Small intestine (tissue), 7 donors: ENCODE data around the gene ICE1. TPM values are rescaled to one million over a fixed set of nuclear protein-coding genes. Genes with fewer than 3 reads are reported as not detected.
A peak's percentile ranks its signal among the peaks of the same experiment; 100 is the strongest.

Source experiments
- DNase-seq, 2 donors: peaks; one replicate each; pipeline versions ENCODE4 v3.0.0 to v3.0.0-alpha.2; 2013
- FAIRE-seq: peaks from 2 replicates; lab custom pipeline; 2012; peaks lifted over from hg19 to GRCh38; lab: Jason Lieb, UNC
- H3K27ac ChIP-seq, 3 donors: one replicate each; pipeline ENCODE4 v1.5.1; 2013; ENCODE audit warnings: low read length in 2 of 3, mild to moderate bottlenecking in 2 of 3, control low read depth in 1 of 3, inconsistent platforms in 1 of 3, low read depth in 1 of 3, moderate library complexity in 1 of 3
- H3K27me3 ChIP-seq, 3 donors: one replicate each; pipeline ENCODE4 v1.6.1; 2013; ENCODE audit warnings: low read length in 3 of 3, inconsistent platforms in 1 of 3; ENCODE audit not compliant: control insufficient read depth in 3 of 3, insufficient read depth in 3 of 3
- H3K36me3 ChIP-seq, 3 donors: one replicate each; pipeline ENCODE4 v1.6.1; 2013; ENCODE audit warnings: low read length in 3 of 3, inconsistent platforms in 1 of 3, low read depth in 1 of 3, mild to moderate bottlenecking in 1 of 3, moderate library complexity in 1 of 3; ENCODE audit not compliant: control insufficient read depth in 3 of 3, insufficient read depth in 2 of 3
- H3K4me1 ChIP-seq, 3 donors: one replicate each; pipeline ENCODE4 v1.6.1; 2013; ENCODE audit warnings: low read length in 2 of 3, inconsistent platforms in 1 of 3, low read depth in 1 of 3, mild to moderate bottlenecking in 1 of 3, moderate library complexity in 1 of 3; ENCODE audit not compliant: control insufficient read depth in 3 of 3, insufficient read depth in 2 of 3
- H3K4me3 ChIP-seq, 3 donors: one replicate each; pipeline ENCODE4 v1.5.1; 2013; ENCODE audit warnings: low read length in 3 of 3, control low read depth in 1 of 3, inconsistent platforms in 1 of 3, low read depth in 1 of 3, mild to moderate bottlenecking in 1 of 3, moderate library complexity in 1 of 3
- H3K9me3 ChIP-seq, 2 donors: one replicate each; pipeline ENCODE4 v1.6.1; 2013; ENCODE audit warnings: low read depth in 1 of 2, low read length in 1 of 2; ENCODE audit not compliant: control insufficient read depth in 2 of 2, insufficient read depth in 1 of 2
- WGBS, 3 donors: extraction: QIAGEN DNeasy Blood & Tissue Kit; methylation state at CpG; one replicate each; pipeline ENCODE4 v1.1.7; 2013; 5-methylcytosine and 5-hydroxymethylcytosine counted together
- polyA plus RNA-seq, 4 donors: library from polyadenylated mRNA; stranded (reverse) in 3 of 4; unstranded in 1 of 4; fragments of 200-250 nt in 3 of 4; fragments of 120-200 nt in 1 of 4; gene quantifications; one replicate each; pipeline versions ENCODE4 v1.2.1 to v1.2.3, GENCODE V29; 2013
- donor health status: healthy with polysubstance abuse.
- donor health status: control.
- donor health status: control.
- donor health status: Bipolar disorder and iron deficiency.
- donor health status: healthy.

ICE1 gene
- polyA plus RNA-seq, 4 donors = 5.9 to 18.9 (median 7.8) TPM

DNA sequence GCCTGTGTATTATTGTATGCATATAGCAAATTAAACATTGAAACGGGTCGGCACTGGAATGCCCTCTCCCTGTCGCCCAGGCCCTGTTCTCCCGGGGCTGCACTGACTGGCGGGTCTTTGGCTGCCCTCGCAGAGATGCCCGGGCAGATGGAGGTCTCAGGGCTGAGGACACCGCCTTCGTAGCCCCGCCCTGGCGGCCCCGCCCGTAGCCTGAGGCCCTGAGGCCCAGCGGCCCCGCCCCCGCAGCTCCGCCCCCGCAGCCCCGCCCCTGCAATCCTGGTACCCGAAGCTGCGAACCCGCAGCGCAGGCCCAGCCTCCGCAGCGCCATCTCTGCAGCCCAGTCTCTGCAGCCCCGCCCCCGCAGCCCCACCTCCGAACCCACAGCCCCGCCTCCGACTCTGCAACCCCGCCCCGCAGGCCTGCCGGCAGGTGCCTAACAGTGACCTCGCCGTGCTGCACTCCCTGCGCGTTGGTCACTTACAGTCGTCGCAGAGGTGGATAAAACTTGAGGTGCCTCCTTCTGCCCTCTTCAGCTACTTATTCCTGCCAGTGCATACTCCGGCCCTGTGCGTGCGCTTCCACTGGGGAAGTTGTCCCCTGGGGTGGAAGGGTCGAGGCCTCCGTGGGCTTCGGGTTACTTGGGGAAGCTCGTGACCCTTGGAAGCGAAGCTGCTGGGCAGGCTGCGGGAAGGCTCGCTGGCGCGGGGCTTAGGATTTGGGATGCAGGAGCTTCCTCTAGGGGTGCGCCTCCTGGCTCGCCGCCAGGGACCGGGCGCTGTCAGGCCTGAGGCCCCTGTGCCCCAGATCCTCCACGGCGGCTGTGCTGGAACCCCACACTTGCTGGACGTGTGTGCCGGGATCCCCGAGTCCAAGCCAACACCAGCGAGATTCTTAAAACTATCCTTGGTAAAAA is 72.3 kb downstream of the ICE1 start:
- Histone ChIP-seq H3K27me3 (peaks cover 0 to 24% (median 0%) of the 10 kb centered on the region in 3 donors), H3K4me3 (no peak overlapping the region), H3K36me3 (peaks cover 0 to under 1% (median 0%) of the 10 kb centered on the region in 3 donors), H3K9me3 (no peaks in the 10 kb centered on the region), H3K27ac (no peak overlapping the region), H3K4me1 (peaks cover 0 to 5% (median 3%) of the 10 kb centered on the region in 3 donors)
- WGBS, 3 donors = 4 to 12% (median 12%) methylated on average over 56 to 62 of the region's 62 CpGs
- no peak for FAIRE-seq
- DNase-seq = peak; percentile 78 to 88

DNA sequence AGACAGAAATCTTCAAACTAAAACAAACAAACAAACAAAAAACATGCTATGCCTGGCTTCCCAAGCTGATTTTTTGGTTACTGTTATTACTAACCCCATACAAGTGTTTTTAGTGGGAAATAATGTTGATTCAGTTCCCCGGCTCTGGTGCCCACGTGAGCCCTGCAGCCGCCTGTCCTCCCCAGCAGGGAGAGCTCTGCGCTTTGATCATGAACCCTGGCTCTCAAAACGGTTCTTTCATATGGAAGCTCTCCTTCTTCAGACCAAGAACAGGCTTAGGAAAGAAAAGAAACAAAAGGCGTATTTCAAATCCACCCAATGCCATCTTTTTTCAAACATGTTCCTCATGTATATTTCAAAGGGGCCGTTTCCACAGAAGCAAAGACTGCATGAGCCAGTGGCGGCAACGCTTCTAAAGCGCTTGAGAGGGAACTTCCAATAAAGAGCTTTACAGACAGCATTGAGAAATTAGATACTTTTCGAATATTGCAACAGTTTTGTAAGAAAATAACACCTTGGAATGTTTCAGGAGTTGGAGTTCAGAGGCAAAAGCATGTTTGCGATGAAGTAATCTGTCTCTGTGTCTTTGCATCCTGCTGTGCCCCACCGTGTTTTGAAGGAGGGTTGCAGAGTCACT is 74.8 kb downstream of the ICE1 start:
- peaks cover 0 to 24% (median 0%) of the 10 kb centered on the region in 3 donors for H3K27me3 ChIP-seq
- DNase-seq = peak; percentile 29 to 34
- FAIRE-seq = no peak
- WGBS, 3 donors = 38 to 45% (median 43%) methylated on average over 13 of the region's 13 CpGs
- H3K9me3 ChIP-seq = no peaks in the 10 kb centered on the region
- H3K36me3 ChIP-seq = no peaks in the 10 kb centered on the region
- peaks cover 0 to 5% (median 3%) of the 10 kb centered on the region in 3 donors for H3K4me1 ChIP-seq
- no peak overlapping the region for H3K27ac ChIP-seq
- no peak overlapping the region for H3K4me3 ChIP-seq

GRCh38 chr5:5499442-5499841 is 77.0 kb downstream of the ICE1 start:
- Histone ChIP-seq H3K36me3 (no peaks in the 10 kb centered on the region), H3K27me3 (peaks cover 0 to 22% (median 0%) of the 10 kb centered on the region in 3 donors), H3K27ac (no peak overlapping the region), H3K9me3 (no peaks in the 10 kb centered on the region), H3K4me1 (no peaks in the 10 kb centered on the region), H3K4me3 (no peak overlapping the region)
- no peak for FAIRE-seq
- WGBS, 3 donors = 82 to 91% (median 88%) methylated on average over 7 of the region's 7 CpGs
- DNase-seq = no peak

DNA sequence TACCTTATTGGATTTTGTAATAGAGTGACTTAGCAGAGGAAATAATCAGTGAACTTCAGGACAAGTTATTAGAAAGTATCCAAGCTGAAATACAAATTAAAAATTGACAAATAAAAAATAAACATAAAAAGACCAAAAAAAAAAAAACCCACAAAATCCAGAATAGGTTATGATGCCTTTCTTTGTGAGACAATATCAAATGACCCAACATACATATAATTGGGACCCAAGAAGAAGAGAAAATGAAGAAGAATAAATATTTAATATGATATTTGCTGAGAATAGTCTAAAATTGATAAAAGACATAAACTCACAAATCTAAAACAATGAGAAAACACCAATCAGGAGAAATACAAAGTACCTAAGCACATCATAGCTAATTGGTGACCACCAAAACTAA is 81.8 kb downstream of the ICE1 start:
- no peak overlapping the region for H3K4me3 ChIP-seq
- H3K4me1 ChIP-seq = no peaks in the 10 kb centered on the region
- no peaks in the 10 kb centered on the region for H3K9me3 ChIP-seq
- no peaks in the 10 kb centered on the region for H3K36me3 ChIP-seq
- FAIRE-seq (no peak), DNase-seq (no peak)
- no peak overlapping the region for H3K27ac ChIP-seq
- peaks cover 0 to 4% (median 3%) of the 10 kb centered on the region in 3 donors for H3K27me3 ChIP-seq

- Histone ChIP-seq H3K4me1 (no peaks in the 10 kb centered on the region), H3K36me3 (no peaks in the 10 kb centered on the region), H3K9me3 (no peaks in the 10 kb centered on the region), H3K4me3 (no peak overlapping the region), H3K27me3 (peaks cover 0 to 4% (median 0%) of the 10 kb centered on the region in 3 donors), H3K27ac (no peak overlapping the region)
- FAIRE-seq (no peak), DNase-seq (no peak)
- WGBS, 3 donors = 50 to 80% (median 56%) methylated on average over 3 of the region's 3 CpGs
These were observed 83.3 kb downstream of the ICE1 start for GRCh38 chr5:5505815-5506214.

DNA sequence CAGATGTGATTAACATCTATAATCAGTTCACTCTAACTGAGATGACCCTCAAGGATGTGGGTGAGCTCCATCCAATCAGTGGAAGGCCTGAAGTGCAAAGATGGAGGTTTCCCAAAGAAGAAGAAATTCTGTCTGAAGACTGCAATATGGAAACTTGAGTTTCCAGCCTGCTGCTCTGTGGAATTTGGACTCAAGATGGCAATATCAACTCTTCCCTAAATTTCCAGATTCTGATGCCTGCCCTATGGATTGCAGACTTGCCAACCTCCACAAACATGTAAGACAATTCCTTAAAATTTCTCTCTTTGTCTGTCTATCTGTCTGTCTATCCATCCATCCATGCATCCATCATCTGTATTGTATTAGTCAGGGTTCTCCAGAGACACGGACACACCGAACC is 85.9 kb downstream of the ICE1 start:
- DNase-seq (no peak), FAIRE-seq (no peak)
- no peak overlapping the region for H3K27ac ChIP-seq
- H3K9me3 ChIP-seq = no peaks in the 10 kb centered on the region
- WGBS, 3 donors = 85 to 96% (median 86%) methylated on average over 2 of the region's 2 CpGs
- no peaks in the 10 kb centered on the region for H3K4me1 ChIP-seq
- H3K27me3 ChIP-seq = peaks cover 0 to 4% (median 0%) of the 10 kb centered on the region in 3 donors
- H3K4me3 ChIP-seq = no peak overlapping the region
- H3K36me3 ChIP-seq = no peaks in the 10 kb centered on the region

DNA sequence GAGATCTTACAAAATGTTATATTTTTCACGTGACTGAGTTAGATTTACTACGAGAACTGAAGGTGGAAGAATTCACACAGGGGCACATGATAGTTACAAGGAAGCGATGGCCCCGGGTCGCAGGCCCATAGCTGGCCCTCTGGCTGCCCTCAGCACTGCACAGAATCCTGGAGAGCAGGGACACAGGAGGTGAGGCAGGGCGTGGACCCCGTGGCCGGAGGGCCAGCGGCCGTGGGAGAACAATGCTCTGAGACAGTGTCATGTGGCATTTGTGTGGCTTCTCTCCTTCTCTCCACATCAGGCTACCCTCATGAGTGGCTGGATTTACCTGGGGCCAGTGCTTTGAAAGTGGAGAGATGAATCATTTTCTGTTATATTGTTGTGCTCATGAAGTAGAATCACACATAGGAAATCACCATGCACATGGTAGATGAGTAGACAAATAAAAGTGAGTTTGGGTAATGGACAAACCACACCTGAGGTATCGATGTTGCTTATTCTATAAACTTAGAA is 89.5 kb downstream of the ICE1 start:
- H3K27ac ChIP-seq = no peak overlapping the region
- 89 to 94% (median 90%) methylated on average over 11 of the region's 11 CpGs for WGBS, 3 donors
- no peaks in the 10 kb centered on the region for H3K36me3 ChIP-seq
- peaks cover 0 to 2% (median 0%) of the 10 kb centered on the region in 3 donors for H3K27me3 ChIP-seq
- no peaks in the 10 kb centered on the region for H3K9me3 ChIP-seq
- DNase-seq (no peak), FAIRE-seq (no peak)
- no peak overlapping the region for H3K4me3 ChIP-seq
- H3K4me1 ChIP-seq = no peaks in the 10 kb centered on the region

DNA sequence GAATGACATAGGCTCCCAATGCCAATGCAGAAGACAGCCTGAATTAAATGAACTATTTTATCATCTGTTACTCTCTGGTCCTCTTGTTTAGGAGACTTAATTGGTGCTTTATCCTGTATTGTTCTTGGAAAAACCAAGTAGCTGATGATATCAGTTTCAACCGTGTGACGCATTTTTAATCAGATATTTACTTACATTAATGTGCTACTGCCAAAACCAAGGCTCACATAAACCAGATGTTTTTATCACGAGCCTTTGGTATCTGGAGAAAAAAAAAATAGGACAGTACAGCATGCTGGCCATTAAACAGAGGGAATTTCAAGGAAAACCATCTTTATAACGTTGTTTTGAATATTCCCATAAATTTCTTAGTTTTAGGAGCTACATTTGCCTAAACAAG is 90.1 kb downstream of the ICE1 start:
- H3K27me3 ChIP-seq = no peaks in the 10 kb centered on the region
- 52 to 58% (median 53%) methylated on average over 4 of the region's 4 CpGs for WGBS, 3 donors
- no peak for FAIRE-seq

More for the DNA sequence above, 90.1 kb downstream of the ICE1 start:
- no peak overlapping the region for H3K27ac ChIP-seq
- H3K36me3 ChIP-seq = no peaks in the 10 kb centered on the region
- no peak overlapping the region for H3K4me3 ChIP-seq
- H3K9me3 ChIP-seq = no peaks in the 10 kb centered on the region
- no peaks in the 10 kb centered on the region for H3K4me1 ChIP-seq
- DNase-seq = no peak
